ENCODE data around the gene DNAAF8.

Gene DNAAF8

GRCh38 chr16:4744555-4745273 is 10.4 kb downstream of the DNAAF8 start:
- no peak for TF ChIP-seq CTCF (conservative IDR thresholded peaks at IDR 0.05)
- no peak overlapping the region for H3K27ac ChIP-seq

GRCh38 chr16:4745274-4745569 is 10.9 kb downstream of the DNAAF8 start:
- H3K27ac ChIP-seq: no peak overlapping the region
- no peak for TF ChIP-seq CTCF (conservative IDR thresholded peaks at IDR 0.05)

GRCh38 chr16:4746215-4746614 is 11.9 kb downstream of the DNAAF8 start:
- no peak for TF ChIP-seq CTCF (conservative IDR thresholded peaks at IDR 0.05)
- H3K27ac ChIP-seq: no peak overlapping the region

GRCh38 chr16:4746991-4747574 is 12.7 kb downstream of the DNAAF8 start:
- H3K27ac ChIP-seq: no peak overlapping the region
- TF ChIP-seq CTCF (conservative IDR thresholded peaks at IDR 0.05): no peak

GRCh38 chr16:4747906-4748681 is 13.8 kb downstream of the DNAAF8 start:
- no peak for TF ChIP-seq CTCF (conservative IDR thresholded peaks at IDR 0.05)
- H3K27ac ChIP-seq: no peak overlapping the region

GRCh38 chr16:4748682-4749411 is 14.5 kb downstream of the DNAAF8 start:
- no peak for TF ChIP-seq CTCF (conservative IDR thresholded peaks at IDR 0.05)
- H3K27ac ChIP-seq: no peak overlapping the region

- H3K27ac ChIP-seq: no peak overlapping the region
- no peak for TF ChIP-seq CTCF (conservative IDR thresholded peaks at IDR 0.05)
Measured at GRCh38 chr16:4749700-4750257, 15.4 kb downstream of the DNAAF8 start.
